Stimulated activated CD8-positive, alpha-beta memory T cell treated with anti-CD3 and anti-CD28 coated beads, Interleukin-12 subunit alpha, Interleukin-12 subunit beta, amount 100 ng/mL, for 24 hours (primary cell): ENCODE data around the gene SPEM2.

Experiments
- DNase-seq: peaks from one replicate; pipeline ENCODE4 v3.0.0-alpha.2; 2020; ENCODE audit errors: extremely low read depth

The SPEM2 gene

DNA sequence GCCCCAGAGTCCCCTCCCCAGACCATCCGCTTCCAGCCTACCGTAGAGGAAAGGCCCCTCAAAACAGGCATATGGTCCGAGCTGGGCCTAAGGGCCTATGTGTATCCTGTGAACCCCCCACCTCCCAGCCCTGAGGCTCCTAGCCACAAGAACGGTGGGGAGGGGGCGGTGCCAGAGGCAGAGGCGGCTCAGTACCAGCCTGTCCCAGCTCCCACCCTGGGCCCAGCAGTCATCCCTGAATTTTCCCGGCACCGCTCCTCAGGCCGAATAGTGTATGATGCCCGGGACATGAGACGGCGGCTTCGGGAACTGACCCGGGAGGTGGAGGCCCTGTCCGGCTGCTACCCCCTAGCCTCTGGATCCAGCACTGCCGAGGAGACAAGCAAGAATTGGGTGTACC, 4.2 kb upstream of the SPEM2 start:
- no peak for DNase-seq

DNA sequence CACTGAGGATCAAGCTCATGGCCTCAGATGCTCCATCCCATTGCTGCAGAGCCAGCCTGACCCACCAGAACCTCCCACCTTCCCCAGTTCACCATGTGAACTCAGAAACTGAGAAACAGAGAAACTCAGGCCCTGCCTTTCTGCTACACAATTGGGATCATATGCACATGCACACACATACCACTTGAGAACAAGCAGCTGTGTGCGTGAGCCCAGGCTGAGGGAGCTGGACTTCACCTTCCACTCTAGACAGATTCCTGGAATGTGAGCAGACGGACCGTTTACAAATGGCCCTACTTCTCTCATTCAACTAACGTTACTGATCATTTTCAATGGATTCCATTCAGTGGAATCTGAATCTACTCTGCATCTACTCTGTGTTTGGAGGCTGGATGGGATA, 1.7 kb upstream of the SPEM2 start:
- DNase-seq: no peak

DNA sequence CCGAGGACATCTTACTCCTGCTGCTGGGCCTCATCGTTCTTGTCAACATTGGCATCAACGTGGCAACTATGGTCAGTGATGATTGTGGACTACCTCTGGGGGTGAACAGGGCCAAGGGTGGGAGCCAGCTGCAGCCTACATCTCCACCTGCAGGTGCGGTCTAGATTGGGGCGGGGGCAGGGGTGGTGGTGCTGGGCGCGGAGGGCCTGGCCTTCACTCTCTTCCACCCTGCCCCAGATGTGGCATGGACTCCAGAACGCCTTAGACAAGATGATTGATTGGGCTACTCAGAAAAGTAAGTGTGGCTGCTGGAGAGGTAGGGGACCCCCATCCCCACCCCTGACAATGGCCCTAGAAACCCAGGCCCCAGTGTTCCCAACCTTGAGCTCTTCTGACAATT, 340 bp downstream of the SPEM2 start:
- DNase-seq: no peak

DNA sequence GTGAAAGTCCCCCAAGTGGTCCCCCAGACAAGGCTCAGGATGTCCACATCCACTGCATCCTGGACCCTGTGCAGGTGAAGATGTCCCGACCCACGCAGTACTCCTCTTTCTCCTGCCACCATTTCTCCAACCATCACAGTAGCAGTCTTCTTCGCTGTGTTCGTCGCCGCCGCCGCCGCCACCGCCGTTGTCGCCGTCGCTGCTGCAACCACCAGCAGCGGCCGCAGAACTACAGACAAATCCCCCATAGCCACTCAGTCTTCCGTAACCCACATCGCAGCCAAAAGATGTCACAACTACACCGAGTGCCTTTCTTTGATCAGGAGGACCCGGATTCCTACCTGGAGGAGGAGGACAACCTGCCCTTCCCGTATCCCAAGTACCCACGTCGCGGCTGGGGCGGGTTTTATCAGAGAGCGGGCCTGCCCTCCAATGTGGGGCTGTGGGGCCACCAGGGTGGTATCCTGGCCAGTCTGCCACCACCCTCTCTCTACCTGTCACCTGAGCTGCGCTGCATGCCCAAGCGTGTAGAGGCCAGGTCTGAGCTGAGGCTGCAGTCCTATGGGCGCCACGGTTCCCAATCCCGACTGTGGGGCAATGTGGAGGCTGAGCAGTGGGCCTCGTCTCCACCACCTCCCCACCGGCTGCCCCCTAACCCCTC, 917 bp downstream of the SPEM2 start:
- DNase-seq: no peak

GRCh38 chr17:7426896-7427489, 1.6 kb downstream of the SPEM2 start:
- DNase-seq: no peak

DNA sequence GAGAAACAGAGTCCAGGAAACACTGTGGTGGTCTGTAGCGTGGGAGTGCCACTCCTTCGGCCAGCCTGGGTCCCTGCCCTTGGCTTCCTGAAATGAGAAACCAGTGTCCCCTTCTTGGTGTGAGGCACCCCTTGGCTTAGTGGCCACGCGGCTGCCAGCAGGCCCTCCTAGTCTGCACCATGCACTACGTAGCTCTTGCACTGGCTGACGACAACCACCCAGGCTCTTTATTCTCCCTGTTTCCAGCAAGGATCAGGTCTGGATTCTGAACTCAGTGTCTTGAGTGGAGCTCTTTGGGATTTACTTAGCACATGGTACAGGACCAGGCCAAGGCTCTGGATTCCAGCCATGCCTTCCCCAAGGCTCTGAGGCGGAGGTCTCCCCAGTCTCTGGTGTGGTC, 2.1 kb downstream of the SPEM2 start:
- no peak for DNase-seq

GRCh38 chr17:7428557-7428956, 3.1 kb downstream of the SPEM2 start, which contains the start of gene SPEM3:
SPEM3 (plus strand) TSS chr17:7428857; CDS start chr17:7428903, 46 bp downstream.
- no peak for DNase-seq

DNA sequence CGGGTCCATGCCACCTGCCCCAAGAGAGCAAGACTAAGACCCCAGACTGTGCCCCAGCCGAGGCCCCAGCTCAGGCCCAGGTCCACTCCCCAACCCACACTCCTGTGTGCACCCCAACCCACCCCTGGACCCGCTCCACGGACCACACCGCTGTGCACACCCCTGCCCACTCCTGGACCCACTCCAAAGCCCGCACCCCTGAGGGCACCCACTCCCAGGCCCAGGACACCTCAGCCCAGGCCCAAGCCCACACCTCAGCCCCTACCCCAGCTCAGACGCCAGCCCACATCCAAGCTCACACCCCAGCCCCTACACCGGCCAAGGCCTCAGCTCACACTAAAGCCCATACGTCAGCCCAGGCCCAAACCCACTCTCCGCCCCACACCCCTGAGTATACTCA, 4.3 kb downstream of the SPEM2 start:
- no peak for DNase-seq

GRCh38 chr17:7431231-7431630, 5.8 kb downstream of the SPEM2 start:
- no peak for DNase-seq

DNA sequence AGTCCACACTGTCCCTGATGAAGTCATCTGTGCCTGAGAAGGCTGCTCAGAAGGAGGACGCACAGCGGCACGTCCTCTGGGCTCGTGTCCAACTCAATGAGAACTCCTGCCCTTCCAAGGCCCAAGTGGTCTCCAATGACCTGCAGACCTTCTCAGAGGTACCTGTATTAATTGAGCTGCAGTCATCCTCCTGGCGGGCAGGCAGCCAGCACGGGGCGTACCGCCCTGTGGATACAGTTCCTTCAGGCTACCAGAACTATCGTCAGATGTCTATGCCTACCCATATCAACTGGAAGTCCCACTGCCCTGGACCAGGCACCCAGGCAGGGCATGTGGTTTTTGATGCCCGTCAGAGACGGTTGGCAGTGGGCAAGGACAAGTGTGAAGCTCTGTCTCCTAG, 6.9 kb downstream of the SPEM2 start:
- DNase-seq: no peak

- no peak for DNase-seq
Measured at GRCh38 chr17:7435676-7436555, 10.5 kb downstream of the SPEM2 start.

GRCh38 chr17:7436556-7437368, 11.3 kb downstream of the SPEM2 start:
- peak; percentile 53 for DNase-seq

DNA sequence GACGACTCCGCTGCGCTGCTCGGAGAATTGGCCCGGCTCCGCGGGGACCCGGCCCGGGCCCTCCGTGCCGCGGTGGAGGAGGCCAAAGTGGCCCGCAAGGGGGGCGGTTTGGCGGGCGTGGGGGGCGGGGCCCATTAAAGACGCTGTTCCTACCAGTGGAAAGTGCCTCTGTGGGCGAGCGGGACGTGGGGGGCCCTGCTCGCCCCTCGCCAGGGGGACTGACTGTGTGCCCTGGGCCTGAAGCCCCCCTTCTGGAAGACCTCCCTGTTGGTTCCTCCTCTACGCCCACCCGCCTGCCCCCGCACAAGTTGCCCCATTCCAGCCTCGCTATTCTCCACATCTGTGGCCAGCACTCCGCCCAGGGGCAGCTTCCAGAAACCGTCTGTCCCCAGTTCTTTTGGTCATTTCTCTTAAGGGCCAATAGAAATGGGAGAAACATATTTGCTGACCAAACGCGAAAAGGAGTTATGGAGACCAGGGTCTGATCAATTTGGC, 12.0 kb downstream of the SPEM2 start:
- DNase-seq: no peak

DNA sequence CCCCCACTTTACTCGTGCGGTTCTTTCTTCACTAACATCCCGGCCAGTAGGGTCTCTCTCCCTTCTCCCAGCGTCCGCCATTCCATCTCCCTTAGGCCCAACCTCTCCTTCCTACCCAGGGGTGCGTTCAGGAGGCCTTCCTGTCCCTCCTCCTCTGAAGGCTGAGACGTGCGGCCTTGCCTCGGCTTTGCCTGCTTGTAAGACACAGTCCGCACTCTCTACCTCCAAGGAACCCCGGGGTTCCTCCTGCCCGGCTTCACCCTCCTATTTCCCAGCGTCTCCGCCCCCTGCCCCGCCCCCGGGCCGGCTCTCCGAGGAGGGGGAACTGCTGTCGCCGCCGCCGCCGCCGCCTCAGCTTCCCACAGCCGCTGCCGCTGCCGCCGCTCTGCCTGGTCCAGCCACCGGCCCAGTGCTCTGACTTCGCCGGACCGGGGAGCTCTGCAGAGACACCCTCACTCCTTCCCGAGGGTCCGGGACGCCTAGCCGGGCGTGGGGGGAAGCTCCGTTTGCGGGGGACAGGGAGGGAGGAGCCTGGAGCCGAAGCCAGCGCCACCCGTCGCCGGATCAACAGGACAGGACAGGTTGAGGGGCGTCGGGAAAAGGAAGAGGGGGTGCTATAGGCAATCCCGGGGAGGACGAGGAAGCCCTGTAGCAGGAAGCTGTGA, 12.7 kb downstream of the SPEM2 start:
- DNase-seq: no peak

DNA sequence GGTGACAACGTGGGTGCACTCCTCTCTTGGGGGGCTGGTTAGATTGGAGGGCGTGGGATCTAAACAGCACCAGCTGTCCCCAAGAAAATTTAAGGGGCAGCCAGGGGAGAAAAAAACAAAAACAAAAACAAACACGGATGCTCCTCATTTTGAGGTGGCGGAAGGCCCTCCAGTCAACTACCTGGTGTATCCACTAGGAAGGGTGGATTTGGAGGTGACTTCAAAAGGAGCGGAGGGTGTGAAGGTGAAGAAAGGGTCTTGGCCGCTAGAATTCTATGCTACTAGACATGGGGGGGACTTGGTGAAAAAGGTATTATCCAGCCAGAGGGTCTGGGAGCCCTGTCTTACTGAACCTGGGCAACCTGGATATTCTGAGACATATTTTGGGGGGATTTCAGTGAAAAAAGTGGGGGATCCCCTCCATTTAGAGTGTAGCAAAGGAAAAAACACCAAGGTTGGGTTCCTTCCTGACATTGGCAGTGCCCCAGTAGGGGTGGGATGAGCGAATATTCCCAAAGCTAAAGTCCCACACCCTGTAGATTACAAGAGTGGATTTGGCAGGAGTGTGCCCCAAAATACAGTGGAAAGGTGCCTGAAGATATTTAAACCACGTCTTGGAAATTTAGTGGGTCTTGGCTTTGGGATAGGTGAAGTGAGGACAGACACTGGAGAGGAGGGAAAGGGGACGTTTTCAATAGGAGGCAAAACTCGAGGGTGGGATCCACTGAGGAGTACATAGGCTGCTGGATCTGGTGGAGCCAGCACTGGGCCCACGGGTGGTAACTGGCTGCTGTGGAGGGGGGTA, 13.4 kb downstream of the SPEM2 start:
- no peak for DNase-seq

DNA sequence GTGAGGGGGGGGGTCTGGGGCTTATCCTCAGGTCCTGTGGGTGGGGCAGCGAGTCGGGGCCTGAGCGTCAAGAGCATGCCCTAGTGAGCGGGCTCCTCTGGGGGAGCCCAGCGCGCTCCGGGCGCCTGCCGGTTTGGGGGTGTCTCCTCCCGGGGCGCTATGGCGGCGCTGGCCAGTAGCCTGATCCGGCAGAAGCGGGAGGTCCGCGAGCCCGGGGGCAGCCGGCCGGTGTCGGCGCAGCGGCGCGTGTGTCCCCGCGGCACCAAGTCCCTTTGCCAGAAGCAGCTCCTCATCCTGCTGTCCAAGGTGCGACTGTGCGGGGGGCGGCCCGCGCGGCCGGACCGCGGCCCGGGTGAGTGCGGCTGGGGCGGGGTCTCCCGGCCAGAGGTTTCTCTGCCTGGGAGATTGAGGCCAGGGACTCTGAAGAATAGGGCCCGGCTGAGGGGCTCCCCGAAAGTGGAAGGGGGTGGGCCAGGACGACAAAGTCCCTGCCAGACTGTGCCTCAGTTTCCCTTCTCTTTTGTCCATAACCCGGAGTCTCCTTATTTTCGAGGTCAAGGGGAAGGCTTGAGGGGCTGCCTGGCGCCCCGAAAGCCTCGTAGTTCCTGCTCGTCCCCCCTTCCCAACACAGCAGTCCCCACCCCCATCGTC, 14.2 kb downstream of the SPEM2 start, which contains the start of gene FGF11:
TSS of gene FGF11 (plus strand) at position 51 of the 651 bp plus-strand sequence. CDS start at position 160, 109 bp downstream.
- DNase-seq: no peak

GRCh38 chr17:7440113-7440833, 14.9 kb downstream of the SPEM2 start:
- DNase-seq: no peak

- DNase-seq: no peak
Measured at GRCh38 chr17:7440834-7441195, 15.4 kb downstream of the SPEM2 start.

DNA sequence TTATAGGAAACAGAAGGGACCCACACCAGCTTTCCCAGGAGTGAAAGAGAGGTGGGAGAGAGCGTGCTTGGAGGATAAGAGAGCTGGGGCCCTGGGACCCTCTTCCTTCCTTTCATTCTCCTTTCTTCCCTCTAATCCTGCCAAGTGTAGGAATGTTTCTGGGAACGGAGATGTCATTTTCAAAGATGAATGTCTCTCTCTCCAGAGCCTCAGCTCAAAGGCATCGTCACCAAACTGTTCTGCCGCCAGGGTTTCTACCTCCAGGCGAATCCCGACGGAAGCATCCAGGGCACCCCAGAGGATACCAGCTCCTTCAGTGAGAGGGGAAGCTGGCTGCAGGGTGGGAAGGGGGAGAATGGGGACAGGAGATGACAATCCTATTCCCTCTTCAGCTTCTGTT, 15.8 kb downstream of the SPEM2 start:
- no peak for DNase-seq
